ENCODE results near the gene PTCHD1.

PTCHD1 gene

GRCh38 chrX:23344238-23344903 is 9.7 kb downstream of the PTCHD1 start:
- DNase-seq (ENCODE audit: low read depth) = no peak
- H3K4me3 ChIP-seq (ENCODE audit: low read depth, low read length) = no peak overlapping the region

- no peak for DNase-seq (ENCODE audit: low read depth)
- H3K4me3 ChIP-seq (ENCODE audit: low read depth, low read length) = no peak overlapping the region
Observed at GRCh38 chrX:23344904-23345271, 10.2 kb downstream of the PTCHD1 start.

GRCh38 chrX:23356189-23356588 is 21.5 kb downstream of the PTCHD1 start:
- H3K4me3 ChIP-seq (ENCODE audit: low read depth, low read length) = no peak overlapping the region
- DNase-seq (ENCODE audit: low read depth) = no peak

- DNase-seq (ENCODE audit: low read depth) = no peak
- H3K4me3 ChIP-seq (ENCODE audit: low read depth, low read length) = no peak overlapping the region
Observed at GRCh38 chrX:23364416-23364815, 29.8 kb downstream of the PTCHD1 start.

GRCh38 chrX:23365541-23365940 is 30.9 kb downstream of the PTCHD1 start:
- no peak for DNase-seq (ENCODE audit: low read depth)
- no peak overlapping the region for H3K4me3 ChIP-seq (ENCODE audit: low read depth, low read length)

GRCh38 chrX:23366914-23367313 is 32.3 kb downstream of the PTCHD1 start:
- H3K4me3 ChIP-seq (ENCODE audit: low read depth, low read length) = no peak overlapping the region
- no peak for DNase-seq (ENCODE audit: low read depth)

- no peak for DNase-seq (ENCODE audit: low read depth)
Observed at GRCh38 chrX:23369027-23369426, 34.4 kb downstream of the PTCHD1 start.

GRCh38 chrX:23372220-23372902 is 37.7 kb downstream of the PTCHD1 start:
- no peak overlapping the region for H3K4me3 ChIP-seq (ENCODE audit: low read depth, low read length)
- DNase-seq (ENCODE audit: low read depth) = no peak

More at GRCh38 chrX:23369027-23369426, 34.4 kb downstream of the PTCHD1 start:
- H3K4me3 ChIP-seq (ENCODE audit: low read depth, low read length) = no peak overlapping the region

- no peak overlapping the region for H3K4me3 ChIP-seq (ENCODE audit: low read depth, low read length)
- DNase-seq (ENCODE audit: low read depth) = peak; percentile 60
Observed at GRCh38 chrX:23373129-23373804, 38.6 kb downstream of the PTCHD1 start.

- no peak for DNase-seq (ENCODE audit: low read depth)
- H3K4me3 ChIP-seq (ENCODE audit: low read depth, low read length) = no peak overlapping the region
Observed at GRCh38 chrX:23374291-23374690, 39.6 kb downstream of the PTCHD1 start.

GRCh38 chrX:23376581-23376980 is 41.9 kb downstream of the PTCHD1 start:
- no peak for DNase-seq (ENCODE audit: low read depth)
- no peak overlapping the region for H3K4me3 ChIP-seq (ENCODE audit: low read depth, low read length)

- no peak for DNase-seq (ENCODE audit: low read depth)
- H3K4me3 ChIP-seq (ENCODE audit: low read depth, low read length) = no peak overlapping the region
Observed at GRCh38 chrX:23380581-23380980, 45.9 kb downstream of the PTCHD1 start.

GRCh38 chrX:23381099-23382087 is 46.7 kb downstream of the PTCHD1 start:
- DNase-seq (ENCODE audit: low read depth) = no peak
- no peak overlapping the region for H3K4me3 ChIP-seq (ENCODE audit: low read depth, low read length)

- H3K4me3 ChIP-seq (ENCODE audit: low read depth, low read length) = no peak overlapping the region
- no peak for DNase-seq (ENCODE audit: low read depth)
Observed at GRCh38 chrX:23382572-23382971, 47.9 kb downstream of the PTCHD1 start.

GRCh38 chrX:23383411-23383810 is 48.8 kb downstream of the PTCHD1 start:
- DNase-seq (ENCODE audit: low read depth) = peak; percentile 42
- no peak overlapping the region for H3K4me3 ChIP-seq (ENCODE audit: low read depth, low read length)

- no peak overlapping the region for H3K4me3 ChIP-seq (ENCODE audit: low read depth, low read length)
- DNase-seq (ENCODE audit: low read depth) = no peak
Observed at GRCh38 chrX:23385242-23385641, 50.6 kb downstream of the PTCHD1 start.

GRCh38 chrX:23386260-23386659 is 51.6 kb downstream of the PTCHD1 start:
- DNase-seq (ENCODE audit: low read depth) = no peak
- H3K4me3 ChIP-seq (ENCODE audit: low read depth, low read length) = no peak overlapping the region

- DNase-seq (ENCODE audit: low read depth) = no peak
- no peak overlapping the region for H3K4me3 ChIP-seq (ENCODE audit: low read depth, low read length)
Observed at GRCh38 chrX:23386726-23387125, 52.1 kb downstream of the PTCHD1 start.

GRCh38 chrX:23387550-23388184 is 53.0 kb downstream of the PTCHD1 start:
- H3K4me3 ChIP-seq (ENCODE audit: low read depth, low read length) = no peak overlapping the region
- no peak for DNase-seq (ENCODE audit: low read depth)
